Measurements from ENCODE around the gene HEATR1. TPM values are rescaled to one million over a fixed set of nuclear protein-coding genes. Genes with fewer than 3 reads are reported as not detected.
A peak's percentile ranks its signal among the peaks of the same experiment; 100 is the strongest.

HEATR1 gene
- total RNA-seq, 1 experiment from 2014 or later = 27.6 TPM

- H4K20me1 ChIP-seq (ENCODE audit: low read length) = no peaks in the 10 kb centered on the region
- no peaks in the 10 kb centered on the region for H3F3A ChIP-seq (ENCODE audit: low read length, unreplicated experiment)
- POLR2A ChIA-PET (ENCODE audit: unreplicated experiment) = no interaction called here
- no peaks in the 10 kb centered on the region for H3K4me1 ChIP-seq (ENCODE audit: insufficient read depth, low read length)
- no peak for DNase-seq
- no peak overlapping the region for H2AFZ ChIP-seq (ENCODE audit: low read length)
- intact Hi-C loops (cut with micrococcal nuclease) = no loop called here
- no peak overlapping the region for H3K27ac ChIP-seq (ENCODE audit: low read length)
- ATAC-seq = no peak
- BruUV-seq (replicated peaks) = no TSS peak
- no peaks in the 10 kb centered on the region for H3K79me2 ChIP-seq (ENCODE audit: low read length)
- no peak for TF ChIP-seq EZH2phosphoT487 (IDR thresholded peaks at IDR 0.05; ENCODE audit: borderline replicate concordance, low read length)
- no peak for TF ChIP-seq CTCF (conservative IDR thresholded peaks at IDR 0.05; ENCODE audit: low read depth, low read length)
- TF ChIP-seq EZH2 (IDR thresholded peaks at IDR 0.05; ENCODE audit: low read length, unreplicated experiment) = no peak
- H3K9me3 ChIP-seq (ENCODE audit: low read length) = no peaks in the 10 kb centered on the region
- no peaks in the 10 kb centered on the region for H3K9me2 ChIP-seq (replicated peaks; ENCODE audit: low read length)
- H3K9ac ChIP-seq (ENCODE audit: low read length) = no peak overlapping the region
- H3K4me3 ChIP-seq (ENCODE audit: low read length) = no peak overlapping the region
- H3K4me2 ChIP-seq (ENCODE audit: low read length) = no peak overlapping the region
- H3K27me3 ChIP-seq (ENCODE audit: low read length) = no peaks in the 10 kb centered on the region
- peaks cover 30% of the 10 kb centered on the region for H3K36me3 ChIP-seq (ENCODE audit: low read depth, low read length)
- CTCF ChIA-PET = no interaction called here
Observed at GRCh38 chr1:236565530-236565929, 38.8 kb downstream of the HEATR1 start.

DNA sequence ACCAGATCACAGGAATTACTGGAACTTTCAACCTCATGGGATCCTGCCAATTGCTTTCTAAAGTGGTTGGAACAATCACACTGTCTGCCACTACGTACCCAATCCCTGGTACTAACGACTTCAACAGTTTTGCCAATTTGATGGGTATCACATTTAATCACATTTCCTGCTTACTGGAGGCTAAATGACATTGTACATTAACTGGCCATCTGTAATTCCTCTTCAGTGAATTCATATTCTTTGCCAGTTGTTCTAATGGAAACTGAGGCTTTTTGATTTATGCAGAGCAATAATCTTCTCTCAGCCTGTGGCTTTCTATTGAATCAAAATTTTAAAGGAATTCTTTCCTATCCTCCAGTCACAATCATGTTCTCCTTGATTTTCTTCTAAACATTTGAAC lies 42.3 kb downstream of the HEATR1 start:
- Histone ChIP-seq H3F3A (ENCODE audit: low read length, unreplicated experiment) (no peaks in the 10 kb centered on the region), H3K9ac (ENCODE audit: low read length) (no peak overlapping the region), H3K79me2 (ENCODE audit: low read length) (no peaks in the 10 kb centered on the region), H2AFZ (ENCODE audit: low read length) (no peak overlapping the region), H4K20me1 (ENCODE audit: low read length) (no peaks in the 10 kb centered on the region), H3K9me3 (ENCODE audit: low read length) (no peaks in the 10 kb centered on the region), H3K36me3 (ENCODE audit: low read depth, low read length) (peaks cover 27% of the 10 kb centered on the region), H3K4me2 (ENCODE audit: low read length) (no peak overlapping the region), H3K27ac (ENCODE audit: low read length) (no peak overlapping the region), H3K4me1 (ENCODE audit: insufficient read depth, low read length) (no peaks in the 10 kb centered on the region), H3K27me3 (ENCODE audit: low read length) (no peaks in the 10 kb centered on the region), H3K9me2 (replicated peaks; ENCODE audit: low read length) (no peaks in the 10 kb centered on the region), H3K4me3 (ENCODE audit: low read length) (no peak overlapping the region)
- no peak for ATAC-seq
- intact Hi-C loops (cut with micrococcal nuclease) = no loop called here
- no TSS peak for BruUV-seq (replicated peaks)
- TF ChIP-seq EZH2phosphoT487 (IDR thresholded peaks at IDR 0.05; ENCODE audit: borderline replicate concordance, low read length) (no peak), CTCF (conservative IDR thresholded peaks at IDR 0.05; ENCODE audit: low read depth, low read length) (no peak), EZH2 (IDR thresholded peaks at IDR 0.05; ENCODE audit: low read length, unreplicated experiment) (no peak)
- POLR2A ChIA-PET (ENCODE audit: unreplicated experiment) = no interaction called here
- no peak for DNase-seq
- CTCF ChIA-PET = no interaction called here

DNA sequence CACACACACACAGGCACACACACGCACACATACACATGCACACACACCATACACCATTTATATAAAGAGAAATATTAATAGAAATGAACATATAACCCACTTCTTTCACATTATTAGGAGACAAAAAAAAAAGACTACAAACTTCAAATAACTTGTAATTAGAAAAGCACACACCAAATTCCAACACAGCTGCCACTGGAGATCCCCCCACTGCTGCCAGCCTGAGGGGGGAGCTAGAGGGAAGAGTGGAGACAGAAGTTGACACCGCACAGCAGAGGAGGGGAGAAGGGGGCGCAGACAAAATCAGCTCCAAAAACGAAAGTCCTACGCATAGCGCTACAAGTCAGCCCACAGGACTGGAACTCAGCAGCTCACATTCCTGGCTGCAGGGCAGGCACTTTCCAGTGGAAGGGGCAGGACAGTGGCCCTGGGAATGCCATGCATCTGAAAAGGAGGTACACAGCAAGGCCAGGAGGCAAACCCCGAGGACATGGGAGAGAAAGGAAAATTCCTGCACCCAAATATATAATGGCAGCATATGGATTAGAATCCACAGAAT lies 44.0 kb downstream of the HEATR1 start:
- TF ChIP-seq CTCF (conservative IDR thresholded peaks at IDR 0.05; ENCODE audit: low read depth, low read length) = peak; percentile 26; the same call in 1 of the 2 replicates
- no peak for TF ChIP-seq EZH2 (IDR thresholded peaks at IDR 0.05; ENCODE audit: low read length, unreplicated experiment)
- no peak for TF ChIP-seq EZH2phosphoT487 (IDR thresholded peaks at IDR 0.05; ENCODE audit: borderline replicate concordance, low read length)
- POLR2A ChIA-PET (ENCODE audit: unreplicated experiment) = no interaction called here
- no peak for ATAC-seq

More for the DNA sequence above, 44.0 kb downstream of the HEATR1 start:
- H3F3A ChIP-seq (ENCODE audit: low read length, unreplicated experiment) = no peaks in the 10 kb centered on the region
- H2AFZ ChIP-seq (ENCODE audit: low read length) = no peak overlapping the region
- no peaks in the 10 kb centered on the region for H4K20me1 ChIP-seq (ENCODE audit: low read length)
- peaks cover 19% of the 10 kb centered on the region for H3K36me3 ChIP-seq (ENCODE audit: low read depth, low read length)
- H3K27me3 ChIP-seq (ENCODE audit: low read length) = no peaks in the 10 kb centered on the region
- H3K4me2 ChIP-seq (ENCODE audit: low read length) = no peak overlapping the region
- no peaks in the 10 kb centered on the region for H3K79me2 ChIP-seq (ENCODE audit: low read length)
- H3K4me1 ChIP-seq (ENCODE audit: insufficient read depth, low read length) = no peaks in the 10 kb centered on the region
- no peak for DNase-seq
- no TSS peak for BruUV-seq (replicated peaks)
- no peaks in the 10 kb centered on the region for H3K9me2 ChIP-seq (replicated peaks; ENCODE audit: low read length)
- H3K27ac ChIP-seq (ENCODE audit: low read length) = no peak overlapping the region
- H3K4me3 ChIP-seq (ENCODE audit: low read length) = no peak overlapping the region
- no peak overlapping the region for H3K9ac ChIP-seq (ENCODE audit: low read length)
- CTCF ChIA-PET = no interaction called here
- intact Hi-C loops (cut with micrococcal nuclease) = no loop called here
- no peaks in the 10 kb centered on the region for H3K9me3 ChIP-seq (ENCODE audit: low read length)

All from PC-3 (cell line).